Muscle of leg (tissue), 11 donors: Measurements from ENCODE around the gene FOXRED1. TPM values are rescaled to one million over a fixed set of nuclear protein-coding genes. Genes with fewer than 3 reads are reported as not detected.
A peak's percentile ranks its signal among the peaks of the same experiment; 100 is the strongest.

Source experiments
- DNase-seq: peaks from one replicate; pipeline ENCODE4 v3.0.0; 2013
- H3K27ac ChIP-seq: one replicate; pipeline ENCODE4 v1.5.1; 2013; ENCODE audit warnings: mild to moderate bottlenecking, low read length, control low read depth
- H3K27me3 ChIP-seq: one replicate; pipeline ENCODE4 v1.6.1; 2013; ENCODE audit warnings: low read length; ENCODE audit not compliant: control insufficient read depth, insufficient read depth
- H3K36me3 ChIP-seq: one replicate; pipeline ENCODE4 v1.6.1; 2013; ENCODE audit warnings: low read length; ENCODE audit not compliant: control insufficient read depth, insufficient read depth
- H3K4me1 ChIP-seq: one replicate; pipeline ENCODE4 v1.6.1; 2013; ENCODE audit warnings: low read length; ENCODE audit not compliant: control insufficient read depth, insufficient read depth
- H3K4me3 ChIP-seq: one replicate; pipeline ENCODE4 v1.5.1; 2013; ENCODE audit warnings: low read length, control low read depth
- H3K9me3 ChIP-seq: replicated peaks from 2 replicates; pipeline ENCODE4 v1.6.1; 2013; ENCODE audit warnings: low read depth, low read length; ENCODE audit not compliant: control insufficient read depth
- WGBS: methylation state at CpG from one replicate; pipeline ENCODE4 v1.1.5; 2013; ENCODE audit warnings: missing lambda C conversion rate; ENCODE audit not compliant: insufficient coverage; 5-methylcytosine and 5-hydroxymethylcytosine counted together
- polyA plus RNA-seq, 8 donors: library from polyadenylated mRNA; unstranded; fragments of 120-200 nt; gene quantifications; one replicate each; pipeline versions ENCODE4 v1.2.1 to v1.2.3, GENCODE V29; 2013; ENCODE audit warnings: inconsistent platforms in 1 of 8, low replicate concordance in 1 of 8; ENCODE audit not compliant: insufficient read length in 8 of 8, insufficient read depth in 1 of 8
- total RNA-seq: library from RNA; stranded (reverse); fragments of 120-200 nt; gene quantifications from one replicate; pipeline ENCODE4 v1.2.4, GENCODE V29; 2013

FOXRED1 gene
- total and polyA plus RNA-seq, 9 donors, result 15.9 to 35.2 (median 25.2) TPM

- DNase-seq, result no peak
- Histone ChIP-seq H3K9me3 (no peaks in the 10 kb centered on the region), H3K4me3 (peak overlapping the region; percentile 97), H3K27me3 (no peaks in the 10 kb centered on the region), H3K4me1 (peaks cover 18% of the 10 kb centered on the region), H3K27ac (peak overlapping the region; percentile 93), H3K36me3 (peaks cover 63% of the 10 kb centered on the region)
- 71% methylated on average over 5 of the region's 6 CpGs for WGBS
Measured at GRCh38 chr11:126267650-126268049, 1.3 kb upstream of the FOXRED1 start.

GRCh38 chr11:126268361-126268707 is 620 bp upstream of the FOXRED1 start:
- Histone ChIP-seq H3K27me3 (no peaks in the 10 kb centered on the region), H3K9me3 (no peaks in the 10 kb centered on the region), H3K4me3 (peak overlapping the region; percentile 97), H3K27ac (peak overlapping the region; percentile 93), H3K4me1 (peaks cover 18% of the 10 kb centered on the region), H3K36me3 (peaks cover 63% of the 10 kb centered on the region)
- DNase-seq, result no peak
- under 1% methylated on average over 22 of the region's 23 CpGs for WGBS

- no peaks in the 10 kb centered on the region for H3K9me3 ChIP-seq
- no peak for DNase-seq
- H3K36me3 ChIP-seq, result peaks cover 48% of the 10 kb centered on the region
Measured at GRCh38 chr11:126277322-126277721, 8.4 kb downstream of the FOXRED1 start.

DNA sequence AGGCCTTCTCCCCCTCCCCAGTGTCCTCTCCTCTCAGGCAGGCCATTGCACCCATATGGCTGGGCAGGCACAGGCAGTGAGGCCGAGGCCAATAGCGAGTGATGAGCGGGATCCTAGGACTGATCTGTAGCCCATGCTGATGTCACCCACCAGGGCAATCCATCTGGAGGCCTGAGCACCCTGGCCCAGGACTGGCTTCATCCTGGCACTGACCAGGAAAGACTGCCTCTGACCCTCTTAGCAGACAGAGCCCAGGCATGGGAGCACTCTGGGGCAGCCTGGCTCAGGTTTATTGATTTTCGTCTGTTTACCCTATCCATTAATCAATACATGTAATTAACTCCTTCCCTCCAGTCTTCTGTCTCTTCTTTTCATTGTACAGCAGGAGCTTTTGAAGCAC is 8.8 kb downstream of the FOXRED1 start:
- no peak overlapping the region for H3K4me3 ChIP-seq
- no peaks in the 10 kb centered on the region for H3K27me3 ChIP-seq
- H3K36me3 ChIP-seq, result peaks cover 44% of the 10 kb centered on the region
- DNase-seq, result no peak
- WGBS, result 93% methylated on average over 4 of the region's 4 CpGs
- H3K9me3 ChIP-seq, result no peaks in the 10 kb centered on the region
- peaks cover 12% of the 10 kb centered on the region for H3K4me1 ChIP-seq
- H3K27ac ChIP-seq, result no peak overlapping the region

More at GRCh38 chr11:126277322-126277721, 8.4 kb downstream of the FOXRED1 start:
- Histone ChIP-seq H3K4me1 (peaks cover 11% of the 10 kb centered on the region), H3K27me3 (no peaks in the 10 kb centered on the region), H3K4me3 (no peak overlapping the region), H3K27ac (no peak overlapping the region)
- 92% methylated on average over 10 of the region's 11 CpGs for WGBS

- peaks cover 30% of the 10 kb centered on the region for H3K36me3 ChIP-seq
- no peak for DNase-seq
- H3K27ac ChIP-seq, result no peak overlapping the region
- H3K4me1 ChIP-seq, result peaks cover 18% of the 10 kb centered on the region
- 95% methylated on average over 5 of the region's 8 CpGs for WGBS
- no peaks in the 10 kb centered on the region for H3K27me3 ChIP-seq
- H3K4me3 ChIP-seq, result no peak overlapping the region
- H3K9me3 ChIP-seq, result no peaks in the 10 kb centered on the region
Measured at GRCh38 chr11:126279191-126279590, 10.2 kb downstream of the FOXRED1 start.

GRCh38 chr11:126280595-126280994 is 11.6 kb downstream of the FOXRED1 start:
- no peak overlapping the region for H3K27ac ChIP-seq
- no peaks in the 10 kb centered on the region for H3K27me3 ChIP-seq
- H3K36me3 ChIP-seq, result peaks cover 17% of the 10 kb centered on the region
- peaks cover 18% of the 10 kb centered on the region for H3K4me1 ChIP-seq
- no peaks in the 10 kb centered on the region for H3K9me3 ChIP-seq
- DNase-seq, result peak; percentile 40
- no peak overlapping the region for H3K4me3 ChIP-seq
- WGBS, result 73% methylated on average over 4 of the region's 5 CpGs

- H3K27ac ChIP-seq, result no peak overlapping the region
- no peaks in the 10 kb centered on the region for H3K9me3 ChIP-seq
- H3K4me3 ChIP-seq, result no peak overlapping the region
- WGBS, result 85% methylated on average over 6 of the region's 6 CpGs
- peaks cover 12% of the 10 kb centered on the region for H3K36me3 ChIP-seq
- no peaks in the 10 kb centered on the region for H3K27me3 ChIP-seq
- DNase-seq, result no peak
- peaks cover 18% of the 10 kb centered on the region for H3K4me1 ChIP-seq
Measured at GRCh38 chr11:126281245-126281644, 12.3 kb downstream of the FOXRED1 start.

DNA sequence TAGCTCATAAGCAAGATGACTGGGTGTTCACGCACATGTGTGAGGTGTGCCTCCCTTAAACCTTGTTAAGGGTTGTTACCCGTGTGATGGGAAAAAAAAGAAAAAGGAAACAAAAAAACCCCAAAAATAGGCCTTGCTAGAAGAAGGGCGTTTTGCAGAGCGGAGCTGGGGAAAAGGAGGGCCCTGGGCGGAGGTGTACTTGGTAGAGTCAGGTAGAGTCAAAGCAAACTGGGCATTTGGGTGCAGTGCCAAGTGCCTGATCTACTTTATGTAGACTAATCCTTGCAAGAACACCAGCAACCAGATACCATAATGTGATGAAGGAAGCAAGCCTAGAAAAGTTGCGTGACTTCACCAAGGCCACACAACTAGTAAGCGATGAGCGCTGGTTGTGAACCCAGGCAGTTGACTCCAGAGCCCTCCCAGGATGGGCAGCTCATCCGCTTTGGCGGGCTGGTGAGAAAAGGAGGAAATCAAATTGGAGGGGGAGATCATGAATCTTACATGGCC is 12.8 kb downstream of the FOXRED1 start:
- peaks cover 12% of the 10 kb centered on the region for H3K36me3 ChIP-seq
- H3K27me3 ChIP-seq, result no peaks in the 10 kb centered on the region
- H3K4me3 ChIP-seq, result no peak overlapping the region
- H3K9me3 ChIP-seq, result no peaks in the 10 kb centered on the region
- peaks cover 18% of the 10 kb centered on the region for H3K4me1 ChIP-seq
- DNase-seq, result no peak
- no CpG with 5 or more reads among the region's 10 CpGs for WGBS
- no peak overlapping the region for H3K27ac ChIP-seq

- DNase-seq, result peak; percentile 76
- H3K27me3 ChIP-seq, result no peaks in the 10 kb centered on the region
- H3K9me3 ChIP-seq, result no peaks in the 10 kb centered on the region
- H3K4me1 ChIP-seq, result peaks cover 18% of the 10 kb centered on the region
- H3K4me3 ChIP-seq, result peak overlapping the region; percentile 78
- H3K36me3 ChIP-seq, result peaks cover 6% of the 10 kb centered on the region
- H3K27ac ChIP-seq, result peak overlapping the region; percentile 80
- WGBS, result 2% methylated on average over 6 of the region's 15 CpGs
Measured at GRCh38 chr11:126282361-126282735, 13.4 kb downstream of the FOXRED1 start.

DNA sequence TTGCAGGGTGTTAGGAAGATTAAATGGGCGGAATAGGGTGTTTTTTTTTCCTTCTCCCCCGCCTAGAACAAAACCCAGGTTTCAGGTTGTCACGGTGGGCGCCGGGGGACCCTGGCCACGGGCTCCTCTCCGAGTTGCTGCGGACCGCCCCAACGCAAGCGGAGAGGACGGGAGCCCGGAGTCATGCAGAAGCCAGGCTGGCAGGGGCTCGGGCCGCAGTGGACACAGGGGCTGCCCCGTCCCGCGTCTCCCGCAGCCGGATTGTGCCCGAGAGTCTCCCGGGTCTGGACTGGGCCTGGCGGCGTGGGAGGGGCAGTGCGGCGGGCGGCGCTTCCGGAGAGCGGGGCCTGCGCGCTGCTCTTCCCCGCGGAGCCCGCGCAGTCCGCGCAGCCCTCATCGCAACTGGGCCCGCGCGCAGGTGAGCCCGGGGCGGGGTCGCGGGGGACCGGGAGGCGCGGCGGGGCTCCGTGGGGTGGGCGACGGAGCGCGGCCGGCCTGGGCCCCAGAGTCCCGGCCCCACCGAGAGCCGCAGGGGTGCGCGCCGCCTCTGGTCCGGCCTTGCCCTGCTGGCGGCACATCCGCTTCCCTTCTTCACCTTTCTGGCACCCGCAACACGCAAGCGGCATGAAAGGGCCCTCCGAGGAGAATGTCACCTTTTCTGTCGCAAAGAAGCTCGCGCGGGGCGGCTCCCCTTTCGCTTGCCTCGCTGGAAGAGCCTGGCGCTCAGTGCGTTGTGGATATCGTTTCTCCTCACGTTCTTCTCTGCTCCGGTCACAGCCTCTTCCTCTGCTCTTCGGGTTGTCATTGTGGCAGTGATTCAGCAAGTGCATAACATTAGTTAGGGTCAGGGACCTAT is 14.0 kb downstream of the FOXRED1 start, which contains the start of gene TIRAP:
Gene TIRAP, plus strand, starts transcription at position 358 of the 856 bp plus-strand sequence. CDS start 7,802 bp downstream, outside the sequence.
- H3K4me3 ChIP-seq, result peak within 1 kb of the TSS; percentile 78
- peak; percentile 77 for DNase-seq
- peaks cover under 1% of the 10 kb centered on the region for H3K36me3 ChIP-seq
- peaks cover 18% of the 10 kb centered on the region for H3K4me1 ChIP-seq
- WGBS, result under 1% methylated on average over 76 of the region's 82 CpGs
- H3K9me3 ChIP-seq, result no peaks in the 10 kb centered on the region
- H3K27ac ChIP-seq, result peak within 1 kb of the TSS; percentile 91
- H3K27me3 ChIP-seq, result no peaks in the 10 kb centered on the region
